HepG2 (cell line): Measurements from ENCODE around the gene PHF2. TPM values are rescaled to one million over a fixed set of nuclear protein-coding genes. Genes with fewer than 3 reads are reported as not detected.

Experiments
- ATAC-seq: fragments of 200-7000 bp; cut with Tn5 transposase; 3 replicates; pipeline ENCODE4 v1.9.1; 2020; ENCODE audit warnings: mild to moderate bottlenecking, moderate library complexity
- BruUV-seq: library from RNA; stranded (reverse); fragments of 400-500 nt; replicated peaks from 2 replicates; lab custom pipeline; 2021; lab: Mats Ljungman, UMichigan
- CTCF ChIA-PET: fragments of 300-600 bp; formaldehyde crosslinking; extraction: SDS; loops from one replicate; lab custom pipeline; 2021; ENCODE audit warnings: low total read pairs, inconsistent platforms, low intra/inter-chr PET ratio; lab: Yijun Ruan, JAX
- POLR2A ChIA-PET: fragments of 350-600 bp; sonication (Branson Sonifier 250); formaldehyde crosslinking; loops from one replicate; lab custom pipeline; 2020; ENCODE audit warnings: antibody characterized with exemption, inconsistent platforms; lab: Yijun Ruan, JAX
- DNase-seq: peaks from one replicate; pipeline ENCODE4 v3.0.0-alpha.2; 2015; ENCODE audit warnings: low spot score
- FAIRE-seq: peaks from 3 replicates; lab custom pipeline; 2011; peaks lifted over from hg19 to GRCh38; lab: Jason Lieb, UNC
- H2AFZ ChIP-seq: one replicate; pipeline ENCODE4 v1.6.1; 2011; ENCODE audit warnings: low read length, inconsistent platforms
- H3K27ac ChIP-seq: fragments of 300-600 bp; 3 replicates; pipeline ENCODE4 v1.8.0; 2011; ENCODE audit warnings: mixed run types, mild to moderate bottlenecking, mixed read lengths, low read length, inconsistent platforms; ENCODE audit not compliant: insufficient read depth; ENCODE audit errors: extremely low read length
- H3K27me3 ChIP-seq, 2 experiments: fragments of 200-600 bp in 1 of 2; 2 replicates in 1 of 2; 3 replicates in 1 of 2; pipeline versions ENCODE4 v1.6.0 to v1.8.0; 2011; ENCODE audit warnings: low read length in 2 of 2, mild to moderate bottlenecking in 2 of 2, moderate library complexity in 2 of 2, inconsistent platforms in 1 of 2; ENCODE audit not compliant: insufficient read depth in 2 of 2, control insufficient read depth in 1 of 2
- H3K36me3 ChIP-seq, 2 experiments: fragments of 200-600 bp in 1 of 2; replicated peaks in 1 of 2; 2 replicates in 1 of 2; 3 replicates in 1 of 2; pipeline versions ENCODE4 v1.5.1 to v1.8.0; 2011; ENCODE audit warnings: low read length in 2 of 2, inconsistent platforms in 1 of 2; ENCODE audit not compliant: insufficient read depth in 2 of 2, control insufficient read depth in 1 of 2
- H3K4me1 ChIP-seq: 2 replicates; pipeline ENCODE4 v1.5.1; 2012; ENCODE audit warnings: low read length, inconsistent platforms; ENCODE audit not compliant: insufficient read depth
- H3K4me2 ChIP-seq: 2 replicates; pipeline ENCODE4 v1.6.0; 2011; ENCODE audit warnings: low read depth, low read length, inconsistent platforms
- H3K4me3 ChIP-seq, 3 experiments: fragments of 200-600 bp in 1 of 3; sonication (generic), shearing (Covaris generic) in 1 of 3; replicated peaks in 1 of 3; 2 replicates each; pipeline ENCODE4 v1.5.1; 2011 to 2016; ENCODE audit warnings: low read length in 3 of 3, inconsistent platforms in 2 of 3, low read depth in 2 of 3, mild to moderate bottlenecking in 2 of 3, control low read depth in 1 of 3, mixed read lengths in 1 of 3; ENCODE audit not compliant: insufficient read depth in 1 of 3
- H3K79me2 ChIP-seq: one replicate; pipeline ENCODE4 v1.6.1; 2011; ENCODE audit warnings: low read length, inconsistent platforms; ENCODE audit not compliant: insufficient read depth
- H3K9ac ChIP-seq: 2 replicates; pipeline ENCODE4 v1.6.0; 2011; ENCODE audit warnings: mild to moderate bottlenecking, low read depth, low read length, inconsistent platforms; ENCODE audit not compliant: insufficient read depth
- H3K9me3 ChIP-seq: 2 replicates; pipeline ENCODE4 v1.5.1; 2012; ENCODE audit warnings: mild to moderate bottlenecking, low read length
- H4K20me1 ChIP-seq: 2 replicates; pipeline ENCODE4 v1.6.0; 2011; ENCODE audit warnings: inconsistent platforms, mild to moderate bottlenecking, low read length, moderate library complexity; ENCODE audit not compliant: insufficient read depth
- DMAP1 ChIP-seq: IDR thresholded peaks from 2 replicates; pipeline ENCODE4 v1.6.1; 2016
- ESRRA ChIP-seq: sonication (generic); formaldehyde crosslinking; IDR thresholded peaks from 2 replicates; pipeline ENCODE4 v1.5.1; 2020; ENCODE audit warnings: mild to moderate bottlenecking, low read depth, missing genetic modification reagents
- HCFC1 ChIP-seq: fragments of 150-350 bp; IDR thresholded peaks from 2 replicates; pipeline ENCODE4 v1.6.1; 2014; ENCODE audit warnings: low read depth, low read length
- KDM4B ChIP-seq: sonication (generic); formaldehyde crosslinking; IDR thresholded peaks from 2 replicates; pipeline ENCODE4 v1.4.0; 2020; ENCODE audit warnings: missing genetic modification reagents
- MAFK ChIP-seq, 2 experiments: IDR thresholded peaks in 1 of 2; conservative IDR thresholded peaks in 1 of 2; 2 replicates each; pipeline ENCODE4 v1.6.1; 2011; ENCODE audit warnings: improper control_type of control experiment in 2 of 2, low read length in 2 of 2
- PAF1 ChIP-seq: IDR thresholded peaks from 2 replicates; pipeline ENCODE4 v1.6.1; 2016; ENCODE audit warnings: missing genetic modification reagents, missing compliant biosample characterization
- PLRG1 ChIP-seq: fragments of 450-650 bp; conservative IDR thresholded peaks from 2 replicates; pipeline ENCODE4 v1.6.1; 2016
- POLR2A ChIP-seq, 2 experiments: IDR thresholded peaks; 2 replicates each; pipeline ENCODE4 v1.6.1; 2011; ENCODE audit warnings: low read depth in 2 of 2, low read length in 2 of 2, mild to moderate bottlenecking in 1 of 2, moderate library complexity in 1 of 2; ENCODE audit not compliant: insufficient read depth in 1 of 2
- REST ChIP-seq, 2 experiments: IDR thresholded peaks; 2 replicates each; pipeline ENCODE4 v1.6.1; 2011 to 2012; ENCODE audit warnings: low read length in 2 of 2, borderline replicate concordance in 1 of 2, low read depth in 1 of 2, mild to moderate bottlenecking in 1 of 2, moderate library complexity in 1 of 2
- YY1 ChIP-seq: IDR thresholded peaks from 2 replicates; pipeline ENCODE4 v1.6.1; 2011; ENCODE audit warnings: low read length, low read depth, moderate library complexity, mild to moderate bottlenecking; ENCODE audit not compliant: insufficient read depth, insufficient replicate concordance
- ZNF484 ChIP-seq: sonication (generic); formaldehyde crosslinking; IDR thresholded peaks from 2 replicates; pipeline ENCODE4 v1.5.1; 2020; ENCODE audit warnings: mild to moderate bottlenecking, low read depth, missing genetic modification reagents, borderline replicate concordance
- ZNF619 ChIP-seq: sonication (generic); formaldehyde crosslinking; IDR thresholded peaks from 2 replicates; pipeline ENCODE4 v1.4.0; 2020; ENCODE audit warnings: mild to moderate bottlenecking, missing genetic modification reagents
- WGBS: methylation state at CpG from one replicate; pipeline ENCODE4 v1.1.6; 2017; ENCODE audit warnings: low lambda C conversion rate; 5-methylcytosine and 5-hydroxymethylcytosine counted together
- in situ Hi-C: cut with HindIII; loops from 2 replicates; pipeline ENCODE4 v1.10.0; 2017; ENCODE audit warnings: low pct_unique_long_range_greater_than_20kb; ENCODE audit not compliant: extremely low pct_ligation_motif_present
- intact Hi-C: fragments of 100-400 bp; cut with micrococcal nuclease; formaldehyde crosslinking; loops from one replicate; pipeline ENCODE4 v1.10.0; 2022; ENCODE audit not compliant: unreplicated experiment
- polyA plus RNA-seq, 8 experiments: library from polyadenylated mRNA; depleted of rRNA in 3 of 8; stranded (reverse) in 7 of 8; unstranded in 1 of 8; fragments of >200 nt; fragmentation: Illumina TruSeq in 4 of 8; extraction: Trizol in 4 of 8; gene quantifications; 2 replicates each; pipeline versions ENCODE4 v1.2.1 to v1.2.3, GENCODE V29; 2011 to 2016; ENCODE audit warnings: low read depth in 4 of 8, missing spikeins in 1 of 8, mixed read lengths in 1 of 8; ENCODE audit not compliant: insufficient read depth in 1 of 8
- total RNA-seq, 5 experiments: library from RNA; depleted of rRNA; stranded (reverse); fragments of >200 nt; fragmentation: Illumina TruSeq; extraction: Trizol; gene quantifications; 2 replicates each; pipeline ENCODE4 v1.2.3, GENCODE V29; 2016; ENCODE audit warnings: low read depth in 1 of 5

Gene PHF2
- total and polyA plus RNA-seq, 2 of the 13 experiments (the other 11 are each of a cell fraction or from before 2014, with no cell fraction given) = 6.6 to 9.1 TPM

DNA sequence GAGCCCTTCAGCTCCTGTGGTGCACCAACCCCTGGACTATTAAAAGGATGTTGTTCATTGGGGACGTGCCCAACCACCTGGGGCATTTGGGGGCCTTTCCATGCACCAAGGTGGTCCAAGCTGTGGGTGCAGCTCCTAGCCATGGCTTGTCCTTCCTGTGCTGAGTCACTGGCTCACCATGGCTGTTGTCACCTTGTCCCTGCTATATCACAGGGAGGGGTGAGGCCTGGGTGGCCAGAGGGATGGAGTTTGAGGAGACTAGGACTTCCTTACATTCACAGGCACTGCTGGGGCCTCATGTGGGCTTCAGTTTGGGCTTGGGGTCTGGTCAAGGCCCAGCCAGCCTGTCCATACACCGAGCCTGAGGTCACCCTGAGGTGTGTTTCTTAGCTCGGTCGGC is 45.5 kb downstream of the PHF2 start:
- Histone ChIP-seq H3K36me3 (no peaks in the 10 kb centered on the region), H3K79me2 (peaks cover 2% of the 10 kb centered on the region), H4K20me1 (0 out of 2 replicates have a peak, but pooled peaks cover 3% of the 10 kb centered on the region), H3K4me2 (no peak overlapping the region), H3K9ac (no peak overlapping the region), H3K4me3 (no peak overlapping the region), H3K27ac (no peak overlapping the region), H3K27me3 (no peaks in the 10 kb centered on the region), H3K4me1 (peaks cover 12% of the 10 kb centered on the region; the same call in 1 of the 2 replicates), H2AFZ (no peak overlapping the region), H3K9me3 (no peaks in the 10 kb centered on the region)
- ATAC-seq (no peak), DNase-seq (no peak), FAIRE-seq (no peak)
- WGBS = 96% methylated on average over 3 of the region's 4 CpGs
- intact Hi-C loops (loop anchor here (2.0 kb wide), 1 partner anchor 39 kb away; no protein-coding TSS in a partner anchor), in situ Hi-C loops (no loop called here)
- TF ChIP-seq ZNF619 (no peak), ZNF484 (CRISPR knock-in tag) (no peak), POLR2A (IDR thresholded peaks at IDR 0.05; ENCODE audit: insufficient read depth in 1 of 2, low read depth in 2 of 2, low read length in 2 of 2) (no peak), DMAP1 (CRISPR knock-in tag) (no peak), REST (IDR thresholded peaks at IDR 0.05; ENCODE audit: borderline replicate concordance in 1 of 2, low read depth in 1 of 2, low read length in 2 of 2) (no peak), ESRRA (CRISPR knock-in tag) (no peak), KDM4B (CRISPR knock-in tag) (no peak), HCFC1 (no peak), PLRG1 (no peak), MAFK (conservative IDR thresholded peaks at IDR 0.05 in 1 of 2, IDR thresholded peaks at IDR 0.05 in 1 of 2; ENCODE audit: low read length in 2 of 2) (no peak), YY1 (no peak), PAF1 (CRISPR knock-in tag) (no peak)
- no TSS peak for BruUV-seq
- CTCF ChIA-PET = no interaction called here
- POLR2A ChIA-PET = no interaction called here
